Fibroblast of villous mesenchyme (primary cell): Measurements from ENCODE around the gene ZNF219. TPM values are rescaled to one million over a fixed set of nuclear protein-coding genes. Genes with fewer than 3 reads are reported as not detected.

ENCODE experiments used
- DNase-seq: peaks from one replicate; pipeline ENCODE4 v3.0.0-alpha.2; 2010; ENCODE audit warnings: low read depth
- H3K4me3 ChIP-seq: 2 replicates; pipeline ENCODE4 v1.5.1; 2011; ENCODE audit warnings: low read depth, mild to moderate bottlenecking, low read length
- CTCF ChIP-seq: IDR thresholded peaks from 2 replicates; pipeline ENCODE4 v1.5.1; 2012; ENCODE audit warnings: low read depth, mild to moderate bottlenecking, low read length; ENCODE audit not compliant: insufficient read depth
- total RNA-seq: library from RNA; depleted of rRNA; stranded (reverse); fragments of >200 nt; gene quantifications from 2 replicates; pipeline ENCODE4 v1.2.3, GENCODE V29; 2012

ZNF219 gene
- total RNA-seq, 1 donor: 1.7 TPM

- no peak for DNase-seq
- no peak for TF ChIP-seq CTCF
- no peak overlapping the region for H3K4me3 ChIP-seq
Measured at GRCh38 chr14:21054123-21054767, 44.2 kb downstream of the ZNF219 start.

GRCh38 chr14:21053184-21054122 lies 45.0 kb downstream of the ZNF219 start:
- DNase-seq: no peak
- no peak overlapping the region for H3K4me3 ChIP-seq
- no peak for TF ChIP-seq CTCF

- TF ChIP-seq CTCF: no peak
- no peak overlapping the region for H3K4me3 ChIP-seq
- no peak for DNase-seq
Measured at GRCh38 chr14:21050597-21050996, 47.9 kb downstream of the ZNF219 start.

- no peak for DNase-seq
- TF ChIP-seq CTCF: no peak
- H3K4me3 ChIP-seq: no peak overlapping the region
Measured at GRCh38 chr14:21049271-21049673, 49.2 kb downstream of the ZNF219 start.

GRCh38 chr14:21048638-21049037 lies 49.8 kb downstream of the ZNF219 start:
- TF ChIP-seq CTCF: no peak
- no peak overlapping the region for H3K4me3 ChIP-seq
- no peak for DNase-seq

GRCh38 chr14:21047378-21047781 lies 51.1 kb downstream of the ZNF219 start:
- no peak for DNase-seq
- no peak for TF ChIP-seq CTCF
- H3K4me3 ChIP-seq: no peak overlapping the region
